HG03139 (cell line): Measurements from ENCODE around the gene LBX1.

Experiments used
- ATAC-seq: cut with Tn5 transposase; IDR thresholded peaks from one replicate; pipeline ENCODE4 v1.9.1; 2021; ENCODE audit not compliant: unreplicated experiment

Gene LBX1

DNA sequence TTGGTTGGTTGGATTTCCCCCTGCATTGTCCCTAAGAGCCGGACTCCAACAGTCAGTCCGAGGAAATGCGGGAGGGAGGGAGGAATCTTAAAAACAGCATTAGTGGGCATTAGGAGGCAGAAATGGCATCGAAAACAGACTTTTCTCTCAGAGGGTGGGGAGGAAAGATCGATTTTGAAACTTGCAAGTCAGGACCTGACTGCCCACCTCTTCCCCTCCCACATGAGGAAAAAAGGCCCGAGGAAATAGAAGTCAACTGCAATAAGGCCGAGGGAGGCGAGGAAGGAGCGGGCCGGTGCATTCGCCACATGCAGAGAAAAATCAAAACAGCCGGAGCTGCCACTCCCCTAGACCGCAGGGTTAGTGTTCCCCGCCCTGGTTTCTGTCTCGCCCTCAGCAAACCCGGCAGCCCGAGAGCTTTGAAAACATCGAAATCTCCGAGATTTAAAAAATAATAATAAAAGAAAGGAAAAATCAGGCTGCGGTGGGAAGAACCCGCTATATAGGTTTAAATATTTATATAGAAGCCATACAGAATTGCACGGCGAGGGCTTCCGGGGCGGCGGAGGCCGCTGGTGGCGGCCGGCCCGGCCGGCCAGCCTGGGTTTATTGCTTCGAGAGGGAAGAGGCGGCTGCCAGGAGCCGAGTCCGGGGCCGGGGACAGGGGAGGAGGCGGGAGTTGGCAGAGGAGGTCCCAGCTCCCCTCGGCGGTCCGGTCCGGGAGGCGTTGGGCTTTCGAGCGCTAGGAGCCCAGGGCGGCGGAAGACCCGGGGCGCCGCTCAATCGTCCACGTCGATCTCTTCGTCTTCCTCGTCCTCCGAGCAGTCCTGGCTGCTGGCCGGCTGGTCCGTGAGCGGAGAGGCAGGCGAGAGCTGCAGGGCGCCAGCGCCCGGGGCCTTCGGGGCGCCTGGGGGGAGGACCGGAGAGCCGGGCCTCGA lies 2.5 kb downstream of the LBX1 start:
- no peak for ATAC-seq

DNA sequence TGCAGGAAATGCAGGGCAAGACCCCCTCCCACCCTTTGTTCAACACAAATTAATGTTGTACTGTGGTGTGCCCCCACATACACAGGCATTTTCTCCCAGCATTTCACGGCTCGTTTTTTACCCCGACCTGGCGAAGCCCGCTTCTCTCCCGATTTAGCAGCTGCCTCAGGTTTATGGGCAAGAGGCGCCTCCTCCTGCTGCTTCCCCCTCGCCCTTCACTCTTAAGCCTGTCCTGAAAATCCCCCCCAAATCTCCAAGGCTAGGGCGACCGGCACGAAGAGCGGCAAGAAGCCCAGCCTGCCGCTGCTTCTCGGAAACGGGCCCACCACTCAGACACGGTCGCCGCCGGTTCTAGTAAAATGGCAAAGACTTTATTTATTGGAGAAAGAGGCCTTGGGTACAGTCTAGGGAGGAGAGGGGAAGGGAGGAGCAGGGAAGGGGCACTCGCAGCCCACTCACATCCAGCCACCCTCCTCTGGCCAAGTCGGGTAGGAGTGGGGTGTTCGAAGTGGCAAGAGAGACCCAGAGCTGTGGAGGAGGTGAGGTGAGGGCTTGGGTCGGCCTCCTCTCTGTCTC lies 3.3 kb downstream of the LBX1 start:
- no peak for ATAC-seq

GRCh38 chr10:101224910-101225823 lies 4.1 kb downstream of the LBX1 start:
- no peak for ATAC-seq

DNA sequence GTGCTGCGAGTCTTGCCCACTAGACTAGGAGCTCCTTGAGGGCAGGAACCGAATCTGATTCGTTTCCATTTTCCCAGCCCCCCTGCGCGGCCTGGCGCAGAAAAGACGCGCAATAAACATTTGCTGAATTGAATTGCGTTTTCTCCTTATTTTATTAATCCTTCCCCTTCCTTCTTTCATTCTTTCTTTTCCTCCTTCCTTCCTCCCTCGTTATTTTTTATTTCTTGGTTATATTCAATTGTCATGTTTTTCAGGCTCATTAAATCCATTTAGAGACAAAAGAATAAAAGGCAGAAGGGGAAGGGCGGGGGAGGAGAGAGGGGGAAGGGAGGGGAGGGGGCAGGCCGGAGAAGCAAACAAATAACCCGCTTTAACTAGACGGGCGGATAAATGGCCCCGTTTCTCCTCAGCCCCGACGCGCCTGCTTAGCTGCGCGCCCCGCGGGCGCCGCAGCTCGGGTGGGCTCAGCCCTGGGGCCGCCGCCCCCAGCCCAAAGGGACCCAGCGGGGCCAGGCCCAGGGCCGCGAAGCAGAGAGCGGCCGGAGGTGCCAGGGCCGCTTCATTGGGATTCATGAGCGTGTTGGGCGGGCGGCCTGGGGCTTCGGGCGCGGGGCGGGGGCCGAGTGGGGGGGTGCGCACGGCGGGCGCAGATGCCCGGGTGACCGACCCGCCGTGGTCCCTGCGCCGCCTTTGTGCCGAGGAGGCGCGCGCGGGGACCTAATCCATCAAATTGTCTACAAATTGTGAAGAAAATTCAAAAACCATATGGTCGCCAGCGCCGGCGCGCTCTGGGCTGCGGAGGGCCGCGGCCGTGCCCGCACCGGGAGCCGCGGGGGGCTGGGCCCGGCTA lies 5.0 kb downstream of the LBX1 start:
- ATAC-seq = no peak

- no peak for ATAC-seq
Measured at GRCh38 chr10:101223274-101224059, 5.8 kb downstream of the LBX1 start.

- no peak for ATAC-seq
Measured at GRCh38 chr10:101222683-101223273, 6.5 kb downstream of the LBX1 start.

GRCh38 chr10:101221963-101222531 lies 7.2 kb downstream of the LBX1 start:
- ATAC-seq = no peak

DNA sequence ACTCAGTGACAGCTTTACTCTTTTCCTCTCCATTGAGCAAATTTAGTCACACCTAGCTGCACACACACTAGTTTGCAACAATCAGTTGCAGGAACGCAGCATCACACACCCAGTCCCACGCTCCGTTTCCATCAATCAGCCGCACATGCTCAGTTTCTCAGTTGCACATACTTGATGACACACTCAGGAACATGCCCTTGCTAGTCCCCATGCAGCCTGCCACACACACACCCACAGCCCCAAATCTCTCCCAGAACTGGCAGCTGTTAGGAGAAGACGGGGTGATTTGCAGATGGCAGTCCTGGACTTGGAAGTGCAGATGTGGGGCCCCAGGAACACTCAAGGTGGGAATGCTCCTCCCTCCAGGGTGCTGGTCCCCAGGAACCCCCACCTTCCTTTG lies 7.7 kb downstream of the LBX1 start:
- ATAC-seq = no peak

DNA sequence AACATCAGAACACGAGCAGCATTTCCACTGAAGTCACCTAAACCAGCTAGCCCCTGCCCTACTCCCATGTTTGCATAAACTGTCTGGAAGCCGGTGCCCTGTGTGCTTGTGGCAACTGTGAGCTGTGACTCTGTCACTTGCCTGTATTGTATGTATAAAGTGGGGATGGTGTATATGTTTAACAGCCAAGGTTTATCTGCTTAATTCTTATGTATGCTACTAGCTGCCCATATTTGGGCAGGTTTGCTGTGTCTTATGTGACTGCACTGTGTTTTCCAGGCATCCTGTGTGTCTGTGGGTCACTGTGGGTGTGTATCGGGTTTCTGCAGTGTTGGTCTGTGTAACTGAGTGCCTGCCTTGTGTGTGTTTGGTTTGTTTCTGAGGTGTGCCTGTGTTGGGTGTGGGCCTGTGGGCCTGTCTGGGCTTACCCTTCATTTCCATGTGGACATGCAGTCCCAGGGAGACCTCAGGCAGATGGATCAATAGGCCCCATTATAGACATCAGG lies 9.3 kb downstream of the LBX1 start:
- no peak for ATAC-seq

DNA sequence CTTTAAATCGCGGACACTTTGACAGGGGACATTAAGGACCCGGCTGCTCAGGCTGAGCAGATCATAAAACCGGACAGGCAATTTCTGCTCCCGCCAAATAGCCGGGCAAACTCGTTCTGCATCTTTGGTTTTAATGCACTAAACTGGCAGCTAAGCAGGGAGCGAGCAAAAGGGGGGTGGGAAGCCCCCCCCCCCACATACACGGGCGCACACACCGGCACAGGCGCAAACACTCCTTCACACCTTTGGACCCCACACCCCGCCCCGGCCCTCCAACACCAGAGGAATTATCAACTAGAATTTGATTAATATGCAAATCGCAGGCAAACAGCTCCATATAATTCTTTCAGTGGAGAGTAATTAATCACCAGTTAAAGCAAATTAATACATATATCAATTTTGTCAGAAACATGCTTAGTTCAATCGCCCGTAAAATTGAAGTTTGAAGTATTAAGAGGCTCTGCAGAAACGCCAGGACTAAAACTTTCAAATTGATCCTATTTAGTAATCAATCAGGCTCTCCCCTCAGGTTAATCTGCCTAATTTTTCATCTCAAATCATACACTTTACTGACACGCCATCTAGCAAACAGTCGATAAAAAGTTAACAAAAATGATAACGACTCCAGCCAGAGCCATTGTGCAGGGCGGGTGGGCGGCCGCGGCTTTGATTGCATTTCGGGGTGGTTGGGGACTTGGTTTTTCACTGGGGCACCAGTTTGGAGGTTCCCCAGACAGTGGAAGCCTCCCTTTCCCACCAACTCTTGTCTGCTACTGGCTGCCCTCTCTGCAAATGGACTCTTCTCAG lies 9.9 kb downstream of the LBX1 start:
- no peak for ATAC-seq

DNA sequence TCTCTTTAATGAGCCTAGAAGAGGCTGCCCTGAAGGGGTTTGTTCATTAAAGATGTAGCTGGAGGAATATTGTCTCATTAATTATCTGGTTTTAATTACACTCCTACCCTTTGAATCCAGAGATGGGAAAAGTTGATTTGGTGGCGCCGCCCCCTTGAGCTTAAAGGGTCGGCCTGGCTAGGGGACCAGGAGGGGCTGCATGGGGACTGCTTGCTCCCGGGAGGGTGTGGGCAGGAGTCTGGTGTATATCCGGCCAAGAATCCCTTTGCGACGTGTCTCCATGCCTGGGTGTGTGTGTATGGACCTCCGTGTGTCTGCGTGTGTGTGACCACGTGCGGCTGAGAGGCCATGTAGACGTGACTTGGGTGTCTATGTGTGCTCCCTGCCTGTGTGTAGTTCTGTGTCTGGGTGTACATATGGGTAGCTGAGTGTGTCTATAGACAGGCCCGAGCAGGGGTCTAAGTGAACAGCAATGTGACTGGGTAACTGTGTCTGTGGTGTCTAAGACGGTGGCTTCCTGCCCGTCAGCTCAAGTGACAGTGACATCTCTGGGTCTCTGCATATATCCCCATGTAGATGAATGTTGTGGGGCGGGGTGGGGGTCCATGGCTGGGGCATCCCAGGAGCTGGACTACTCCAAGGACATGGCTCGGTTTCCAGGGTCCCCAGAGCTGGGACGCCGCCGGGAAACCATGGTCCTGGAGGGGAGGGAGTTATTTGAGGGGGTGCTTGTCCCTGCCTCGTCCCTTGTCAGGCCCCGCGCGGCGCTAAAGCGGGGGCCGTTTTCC lies 10.7 kb downstream of the LBX1 start:
- no peak for ATAC-seq

DNA sequence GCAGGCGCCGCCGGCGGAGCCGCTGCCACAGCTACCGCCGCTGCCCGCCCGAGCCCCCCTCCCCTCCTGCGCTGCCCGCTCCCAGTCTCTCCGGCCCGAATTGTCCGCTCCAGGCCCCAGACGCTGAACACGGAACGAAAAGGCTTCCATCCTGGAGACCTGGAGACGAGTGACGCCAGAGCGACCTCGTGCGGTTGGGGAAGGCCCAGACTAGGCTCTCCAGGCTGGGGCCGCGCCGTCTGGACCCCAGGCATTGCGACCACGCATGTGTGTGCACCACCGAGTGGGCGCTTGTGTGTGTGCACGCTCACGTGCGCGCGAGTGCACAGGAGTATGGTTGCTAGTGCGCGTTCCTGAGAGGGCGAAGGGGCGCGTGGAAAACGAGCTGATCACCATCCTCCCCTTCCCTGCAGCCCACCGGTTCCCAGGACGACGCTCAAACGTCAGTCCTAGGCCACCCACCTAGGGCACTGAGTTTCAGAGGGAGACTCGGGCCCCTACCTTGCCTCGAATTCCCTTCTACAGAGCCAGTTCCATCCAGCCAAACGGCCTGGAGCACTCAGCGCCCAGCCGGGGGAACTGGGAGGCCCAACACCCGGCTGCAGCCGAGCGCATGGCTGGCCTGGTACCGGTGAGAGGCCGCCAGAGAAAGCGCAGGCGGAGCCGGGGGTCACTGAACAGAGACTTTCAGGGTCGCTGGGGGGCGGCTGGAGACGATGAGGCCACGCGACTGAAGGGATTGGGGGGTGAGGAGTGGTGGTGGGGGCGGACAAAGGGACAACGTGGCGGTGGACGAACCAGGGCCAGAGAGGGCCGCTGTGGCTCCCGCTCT lies 11.6 kb downstream of the LBX1 start:
- ATAC-seq = no peak

GRCh38 chr10:101217044-101217425 lies 12.2 kb downstream of the LBX1 start:
- ATAC-seq = no peak

DNA sequence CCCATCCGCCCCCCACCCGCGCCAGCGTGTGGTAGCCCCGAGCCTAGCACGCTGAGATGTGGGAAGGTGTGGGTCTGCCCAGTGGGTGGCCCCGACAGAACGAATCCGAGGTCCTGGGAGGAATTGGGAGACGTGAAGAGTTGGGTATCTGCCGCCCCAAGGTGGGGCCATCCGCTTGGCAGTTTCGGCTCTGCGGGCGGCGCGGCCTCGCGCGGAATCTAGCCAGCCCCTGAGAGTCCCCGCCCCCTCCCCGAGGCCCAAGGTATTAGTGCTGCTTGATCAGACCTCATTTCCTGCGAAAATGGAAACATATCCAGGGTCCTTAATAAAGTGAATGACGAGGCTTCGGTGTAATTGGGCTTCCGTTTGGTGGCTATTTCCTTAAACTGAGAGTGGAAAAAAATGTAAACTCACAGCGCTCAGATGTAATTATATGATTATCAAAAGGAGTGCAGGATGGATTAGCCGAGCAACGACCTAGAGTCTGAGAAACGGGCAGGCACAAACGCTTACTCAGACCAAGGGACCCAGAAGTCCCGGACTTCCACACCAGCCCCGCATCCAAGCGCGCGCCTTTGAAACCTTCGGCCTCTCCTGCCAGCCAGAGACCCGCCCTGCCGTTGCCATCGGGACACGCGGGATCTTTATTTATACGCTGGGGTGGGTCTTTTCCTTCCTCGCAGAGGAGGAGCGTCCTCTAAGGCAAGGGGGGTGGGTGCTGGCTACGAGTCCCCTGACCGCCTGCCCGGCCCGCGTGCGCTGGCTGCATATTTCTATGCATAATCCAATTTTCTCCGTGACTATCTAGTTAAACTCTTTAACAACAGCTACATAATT lies 12.8 kb downstream of the LBX1 start:
- no peak for ATAC-seq

DNA sequence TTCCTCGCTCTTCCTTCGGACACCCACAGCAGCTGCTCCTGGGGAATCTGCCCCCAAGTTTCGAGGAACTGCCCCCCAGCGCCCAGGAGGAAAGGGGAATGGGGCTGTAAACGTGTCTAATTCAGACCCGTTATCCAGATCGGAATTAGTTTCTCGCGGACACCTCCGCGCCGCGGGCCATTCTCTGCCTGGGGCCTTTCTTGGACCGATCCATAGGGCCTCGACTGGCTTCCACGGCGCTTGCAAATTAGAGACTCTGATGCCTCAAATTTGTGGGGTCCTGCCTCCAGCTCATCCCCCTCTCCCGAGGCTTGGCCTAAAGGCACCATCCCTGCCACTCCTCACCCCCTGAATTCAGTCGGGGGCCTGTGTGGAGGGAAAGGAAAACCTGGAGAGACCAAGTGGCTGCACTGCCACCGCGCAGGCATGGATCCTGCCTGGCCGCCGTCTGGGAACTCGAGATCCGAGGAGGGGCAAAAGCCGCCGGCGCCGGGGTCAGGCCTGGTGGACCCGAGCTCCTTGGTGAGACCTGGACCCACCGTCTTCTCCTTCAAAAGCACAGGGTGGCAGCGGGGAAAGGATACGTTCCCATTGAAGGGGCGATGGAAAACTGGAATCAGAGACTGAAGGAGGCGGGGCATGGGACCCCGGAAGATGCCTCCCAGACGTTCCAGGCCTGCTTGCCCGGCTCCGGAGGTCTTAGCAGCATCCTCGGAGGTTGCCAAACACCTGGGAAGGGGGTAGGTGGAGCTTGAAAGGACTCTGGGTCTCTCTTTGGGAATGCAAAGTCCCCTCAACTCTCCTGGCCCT lies 13.7 kb downstream of the LBX1 start:
- no peak for ATAC-seq
